Kidney (tissue), 14 donors: ENCODE data around the gene LENG8. TPM values are rescaled to one million over a fixed set of nuclear protein-coding genes. Genes with fewer than 3 reads are reported as not detected.

Source experiments
- DNase-seq, 5 donors: peaks; one replicate each; pipeline ENCODE4 v3.0.0-alpha.2; 2013 to 2020
- FAIRE-seq: peaks from 2 replicates; lab custom pipeline; 2012; peaks lifted over from hg19 to GRCh38; lab: Jason Lieb, UNC
- H3K27ac ChIP-seq, 2 donors: one replicate each; pipeline ENCODE4 v1.7.0; 2013; ENCODE audit warnings: low read depth in 2 of 2, low read length in 2 of 2, inconsistent platforms in 1 of 2
- H3K27me3 ChIP-seq: one replicate; pipeline ENCODE4 v1.7.1; 2013; ENCODE audit warnings: low read length, inconsistent platforms; ENCODE audit not compliant: control insufficient read depth, insufficient read depth
- H3K36me3 ChIP-seq, 3 donors: one replicate each; pipeline versions ENCODE4 v1.7.0 to v1.7.1; 2013; ENCODE audit warnings: low read length in 3 of 3, control low read depth in 1 of 3, inconsistent platforms in 1 of 3; ENCODE audit not compliant: insufficient read depth in 3 of 3, control insufficient read depth in 2 of 3
- H3K4me1 ChIP-seq, 3 donors: one replicate each; pipeline versions ENCODE4 v1.7.0 to v1.7.1; 2013; ENCODE audit warnings: low read length in 3 of 3, inconsistent platforms in 1 of 3, low read depth in 1 of 3; ENCODE audit not compliant: control insufficient read depth in 2 of 3, insufficient read depth in 2 of 3
- H3K4me3 ChIP-seq, 3 donors: one replicate each; pipeline versions ENCODE4 v1.7.0 to v1.8.1; 2013; ENCODE audit warnings: low read length in 3 of 3, control low read depth in 1 of 3, inconsistent platforms in 1 of 3
- H3K9ac ChIP-seq, 3 donors: one replicate each; pipeline versions ENCODE4 v1.7.0 to v1.7.1; 2013; ENCODE audit warnings: low read length in 3 of 3, control low read depth in 1 of 3, inconsistent platforms in 1 of 3
- H3K9me3 ChIP-seq, 3 donors: one replicate each; pipeline versions ENCODE4 v1.7.0 to v1.7.1; 2013; ENCODE audit warnings: low read length in 3 of 3, control low read depth in 1 of 3, inconsistent platforms in 1 of 3; ENCODE audit not compliant: control insufficient read depth in 2 of 3, insufficient read depth in 1 of 3
- intact Hi-C: fragments of 100-400 bp; cut with DNase I; formaldehyde crosslinking; loops from one replicate; pipeline ENCODE4 v1.11.1; 2022
- polyA plus RNA-seq: library from polyadenylated mRNA; stranded (reverse); fragments of 350-450 nt; fragmentation: Illumina TruSeq; extraction: RNeasy Lipid Tissue Mini Kit (QIAGEN cat#74804); gene quantifications from one replicate; pipeline ENCODE4 v1.2.3, GENCODE V29; 2014; ENCODE audit warnings: low read depth, low replicate concordance; ENCODE audit not compliant: insufficient read depth
- total RNA-seq: library from RNA; stranded (reverse); fragmentation: NEBNext Ultra II Directional; extraction: Animal tissue kit (Norgen Biotek cat#: 25700); gene quantifications from one replicate; pipeline ENCODE4 v1.2.1, GENCODE V29; 2021
- TF ChIP-seq, protein P1 (sequence below): IDR thresholded peaks from 3 replicates; pipeline ENCODE4 v1.5.1; 2012; ENCODE audit warnings: mild to moderate bottlenecking, moderate library complexity, borderline replicate concordance; ENCODE audit not compliant: insufficient read depth; ENCODE audit errors: extremely low read depth
- donor health status: control.
- donor health status: control.
- donor health status: control.
- donor health status: control.
- donor health status: control.
- donor health status: DM: yes; HTN: yes; CAD: no.
- donor health status: Normal renal cell carcinoma (clear cell type).

The LENG8 gene
- total and polyA plus RNA-seq, 2 donors from 2014 or later = 48.6 to 208 TPM

DNA sequence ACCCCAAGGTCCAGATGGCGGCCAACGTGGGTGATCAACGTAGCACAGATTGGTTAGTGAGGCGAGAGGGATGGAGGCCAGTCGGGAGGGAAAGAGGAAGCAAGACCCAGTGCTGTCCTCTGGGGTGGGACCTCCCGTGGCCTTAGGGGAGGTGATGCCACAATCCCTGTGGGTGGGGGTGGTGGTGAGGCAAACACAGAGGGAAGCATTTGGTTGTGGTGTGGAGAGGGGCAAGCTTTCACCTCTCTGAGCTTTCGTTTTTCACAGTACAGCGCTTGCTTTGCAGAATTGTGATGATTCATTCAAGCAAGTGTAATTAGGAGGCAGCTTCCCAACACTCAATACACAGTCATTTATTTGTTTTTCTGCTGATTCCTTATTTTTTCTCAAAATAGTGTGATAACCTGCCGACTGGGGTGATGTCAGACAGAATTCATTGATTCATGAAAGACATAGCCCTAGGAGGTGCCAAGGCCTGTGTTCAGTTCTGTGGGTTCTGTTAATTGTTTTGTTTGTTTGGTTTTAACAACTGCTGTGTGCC, 2.4 kb downstream of the LENG8 start:
- H3K36me3 ChIP-seq = peaks cover 5 to 49% (median 34%) of the 10 kb centered on the region in 3 donors
- H3K4me3 ChIP-seq = no peak overlapping the region
- H3K9me3 ChIP-seq = no peaks in the 10 kb centered on the region
- H3K27ac ChIP-seq = no peak overlapping the region
- FAIRE-seq = no peak
- peak in 2 of 5 donors; percentile 31 to 70 for DNase-seq
- intact Hi-C loops = no loop called here
- TF ChIP-seq, protein P1, sequence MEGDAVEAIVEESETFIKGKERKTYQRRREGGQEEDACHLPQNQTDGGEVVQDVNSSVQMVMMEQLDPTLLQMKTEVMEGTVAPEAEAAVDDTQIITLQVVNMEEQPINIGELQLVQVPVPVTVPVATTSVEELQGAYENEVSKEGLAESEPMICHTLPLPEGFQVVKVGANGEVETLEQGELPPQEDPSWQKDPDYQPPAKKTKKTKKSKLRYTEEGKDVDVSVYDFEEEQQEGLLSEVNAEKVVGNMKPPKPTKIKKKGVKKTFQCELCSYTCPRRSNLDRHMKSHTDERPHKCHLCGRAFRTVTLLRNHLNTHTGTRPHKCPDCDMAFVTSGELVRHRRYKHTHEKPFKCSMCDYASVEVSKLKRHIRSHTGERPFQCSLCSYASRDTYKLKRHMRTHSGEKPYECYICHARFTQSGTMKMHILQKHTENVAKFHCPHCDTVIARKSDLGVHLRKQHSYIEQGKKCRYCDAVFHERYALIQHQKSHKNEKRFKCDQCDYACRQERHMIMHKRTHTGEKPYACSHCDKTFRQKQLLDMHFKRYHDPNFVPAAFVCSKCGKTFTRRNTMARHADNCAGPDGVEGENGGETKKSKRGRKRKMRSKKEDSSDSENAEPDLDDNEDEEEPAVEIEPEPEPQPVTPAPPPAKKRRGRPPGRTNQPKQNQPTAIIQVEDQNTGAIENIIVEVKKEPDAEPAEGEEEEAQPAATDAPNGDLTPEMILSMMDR = no peak
- peaks cover 0 to 22% (median 20%) of the 10 kb centered on the region in 3 donors for H3K4me1 ChIP-seq
- peak overlapping the region in 2 of 3 donors; percentile 23 to 97 for H3K9ac ChIP-seq
- no peaks in the 10 kb centered on the region for H3K27me3 ChIP-seq

GRCh38 chr19:54451997-54452396, 3.0 kb downstream of the LENG8 start:
- Histone ChIP-seq H3K27ac (no peak overlapping the region), H3K27me3 (no peaks in the 10 kb centered on the region), H3K36me3 (peaks cover 5 to 49% (median 34%) of the 10 kb centered on the region in 3 donors), H3K9me3 (no peaks in the 10 kb centered on the region), H3K9ac (no peak overlapping the region), H3K4me1 (peaks cover 0 to 20% (median 18%) of the 10 kb centered on the region in 3 donors), H3K4me3 (no peak overlapping the region)
- DNase-seq (peak in 1 of 5 donors; percentile 74), FAIRE-seq (no peak)
- TF ChIP-seq, protein P1 = no peak
- intact Hi-C loops = no loop called here

- H3K36me3 ChIP-seq = peaks cover 5 to 50% (median 37%) of the 10 kb centered on the region in 3 donors
- intact Hi-C loops = no loop called here
- FAIRE-seq = no peak
- no peak overlapping the region for H3K9ac ChIP-seq
- H3K4me1 ChIP-seq = peaks cover 0 to 14% (median 12%) of the 10 kb centered on the region in 3 donors
- TF ChIP-seq, protein P1 = no peak
- H3K27ac ChIP-seq = no peak overlapping the region
- DNase-seq = peak in 1 of 5 donors; percentile 61
- no peak overlapping the region for H3K4me3 ChIP-seq
- H3K9me3 ChIP-seq = no peaks in the 10 kb centered on the region
- H3K27me3 ChIP-seq = no peaks in the 10 kb centered on the region
Observed at GRCh38 chr19:54452626-54453025, 3.6 kb downstream of the LENG8 start.
